Measurements from ENCODE around the gene CYP39A1. TPM values are rescaled to one million over a fixed set of nuclear protein-coding genes. Genes with fewer than 3 reads are reported as not detected.

Gene CYP39A1
- total RNA-seq, 4 donors from 2014 or later: 7.6 to 55.9 (median 23.2) TPM

- TF ChIP-seq CTCF (IDR thresholded peaks at IDR 0.05): no peak
- no peak for TF ChIP-seq EP300 (IDR thresholded peaks at IDR 0.05)
- no peak for TF ChIP-seq POLR2AphosphoS5 (IDR thresholded peaks at IDR 0.05)
- Histone ChIP-seq H3K9me3 (no peaks in the 10 kb centered on the region), H3K4me3 (no peak overlapping the region), H3K4me1 (peaks cover 0 to 8% (median 0%) of the 10 kb centered on the region in 3 donors), H3K27ac (no peak overlapping the region), H3K36me3 (no peaks in the 10 kb centered on the region), H3K27me3 (no peaks in the 10 kb centered on the region)
- ATAC-seq: no peak
- 58 to 73% methylated on average over 3 of the region's 3 CpGs for WGBS, 2 donors (ENCODE audit: low coverage in 1 of 2)
Measured at GRCh38 chr6:46689657-46690056, 37.0 kb upstream of the CYP39A1 start.

- Histone ChIP-seq H3K9me3 (no peaks in the 10 kb centered on the region), H3K36me3 (no peaks in the 10 kb centered on the region), H3K4me3 (no peak overlapping the region), H3K4me1 (peaks cover 0 to 8% (median 0%) of the 10 kb centered on the region in 3 donors), H3K27me3 (no peaks in the 10 kb centered on the region), H3K27ac (no peak overlapping the region)
- WGBS, 2 donors (ENCODE audit: low coverage in 1 of 2): 98 to 100% methylated on average over 3 to 8 of the region's 13 CpGs
- no peak for ATAC-seq
- TF ChIP-seq POLR2AphosphoS5 (IDR thresholded peaks at IDR 0.05): no peak
- TF ChIP-seq EP300 (IDR thresholded peaks at IDR 0.05): no peak
- TF ChIP-seq CTCF (IDR thresholded peaks at IDR 0.05): no peak
- no peak for TF ChIP-seq POLR2A (IDR thresholded peaks at IDR 0.05)
Measured at GRCh38 chr6:46688966-46689335, 36.3 kb upstream of the CYP39A1 start.

- ATAC-seq: no peak
- no peaks in the 10 kb centered on the region for H3K27me3 ChIP-seq
- TF ChIP-seq POLR2AphosphoS5 (IDR thresholded peaks at IDR 0.05) (no peak), CTCF (IDR thresholded peaks at IDR 0.05) (no peak), EP300 (IDR thresholded peaks at IDR 0.05) (no peak), POLR2A (IDR thresholded peaks at IDR 0.05) (no peak)
- no peak overlapping the region for H3K4me3 ChIP-seq
- no peak overlapping the region for H3K27ac ChIP-seq
- H3K4me1 ChIP-seq: peaks cover 0 to 8% (median 0%) of the 10 kb centered on the region in 3 donors
- 50% methylated on average over 2 of the region's 85 CpGs; no CpG with 5 or more reads in 1 of the 2 donors for WGBS, 2 donors (ENCODE audit: low coverage in 1 of 2)
- H3K9me3 ChIP-seq: no peaks in the 10 kb centered on the region
- H3K36me3 ChIP-seq: no peaks in the 10 kb centered on the region
Measured at GRCh38 chr6:46688117-46688965, 35.7 kb upstream of the CYP39A1 start.

DNA sequence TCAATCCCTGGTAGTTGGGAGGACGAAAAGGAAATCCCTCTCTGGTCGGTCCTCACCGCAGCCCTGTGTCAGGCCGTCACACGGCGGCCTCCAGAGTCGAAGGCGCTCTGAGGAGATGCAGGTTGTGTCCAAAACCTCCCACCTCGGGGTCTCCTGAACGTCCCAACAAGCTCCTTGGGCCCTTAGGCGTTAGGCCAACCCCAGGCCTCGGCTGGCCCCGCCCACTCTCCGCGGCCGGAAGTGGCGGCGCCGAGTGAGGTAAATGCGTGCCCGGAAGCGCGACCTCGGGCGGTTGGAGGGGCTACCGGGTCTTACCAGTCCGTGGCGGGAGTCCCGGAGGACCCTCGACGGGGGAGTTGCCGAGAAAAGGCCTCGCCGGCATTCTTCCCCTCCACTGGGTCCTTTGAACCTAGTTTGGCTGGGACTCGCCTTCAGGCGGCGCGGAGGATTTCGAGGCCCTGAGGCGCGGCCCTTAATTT lies 35.0 kb upstream of the CYP39A1 start, which contains the start of gene TDRD6:
TDRD6 (plus strand) TSS at position 267 of the 479 bp plus-strand sequence. CDS start 244 bp downstream, outside the sequence.
- Histone ChIP-seq H3K27me3 (no peaks in the 10 kb centered on the region), H3K36me3 (no peaks in the 10 kb centered on the region), H3K4me3 (no peak within 1 kb of the TSS), H3K4me1 (peaks cover 0 to 8% (median 0%) of the 10 kb centered on the region in 3 donors), H3K9me3 (no peaks in the 10 kb centered on the region), H3K27ac (no peak within 1 kb of the TSS)
- no CpG with 5 or more reads among the region's 41 CpGs for WGBS, 2 donors (ENCODE audit: low coverage in 1 of 2)
- no peak for ATAC-seq
- TF ChIP-seq POLR2AphosphoS5 (IDR thresholded peaks at IDR 0.05) (no peak), CTCF (IDR thresholded peaks at IDR 0.05) (no peak), POLR2A (IDR thresholded peaks at IDR 0.05) (no peak), EP300 (IDR thresholded peaks at IDR 0.05) (no peak)

DNA sequence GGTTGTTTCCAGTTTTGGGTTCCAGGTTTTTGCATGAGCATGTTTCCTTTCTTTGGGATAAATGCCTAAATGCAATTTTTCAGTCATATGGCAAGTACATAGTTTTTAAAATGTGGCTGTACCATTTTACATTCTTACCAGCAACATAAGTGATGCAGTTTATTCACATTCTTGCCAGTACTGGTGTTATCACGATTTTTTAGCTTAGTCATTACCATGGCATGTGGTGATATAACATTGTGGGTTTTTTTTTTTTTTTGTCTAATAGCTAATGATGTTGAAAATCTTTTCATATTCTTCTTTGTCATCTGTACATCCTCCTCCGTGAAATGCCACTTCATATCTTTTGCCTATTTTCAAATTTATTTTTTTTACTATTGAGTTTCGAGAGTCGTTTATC lies 32.2 kb upstream of the CYP39A1 start:
- WGBS, 2 donors (ENCODE audit: low coverage in 1 of 2): 66 to 80% methylated on average over 4 of the region's 4 CpGs
- Histone ChIP-seq H3K4me3 (no peak overlapping the region), H3K9me3 (no peaks in the 10 kb centered on the region), H3K27me3 (no peaks in the 10 kb centered on the region), H3K27ac (no peak overlapping the region), H3K36me3 (no peaks in the 10 kb centered on the region), H3K4me1 (no peaks in the 10 kb centered on the region)
- no peak for TF ChIP-seq EP300 (IDR thresholded peaks at IDR 0.05)
- no peak for TF ChIP-seq POLR2AphosphoS5 (IDR thresholded peaks at IDR 0.05)
- no peak for TF ChIP-seq CTCF (IDR thresholded peaks at IDR 0.05)
- no peak for TF ChIP-seq POLR2A (IDR thresholded peaks at IDR 0.05)
- ATAC-seq: no peak

All from gastroesophageal sphincter (tissue), 4 donors.